GM12878 (cell line): ENCODE results near the gene VWA7. TPM values are rescaled to one million over a fixed set of nuclear protein-coding genes. Genes with fewer than 3 reads are reported as not detected.

Source experiments
- ATAC-seq: fragments of 200-7000 bp; cut with Tn5 transposase; 3 replicates; pipeline ENCODE4 v1.9.1; 2020; ENCODE audit warnings: mild to moderate bottlenecking, moderate library complexity
- BruUV-seq: library from RNA; stranded (reverse); fragments of 400-500 nt; replicated peaks from 2 replicates; lab custom pipeline; 2021; lab: Mats Ljungman, UMichigan
- CTCF ChIA-PET: fragments of 300-600 bp; sonication (Branson Sonifier 250); formaldehyde crosslinking; extraction: SDS; loops from one replicate; lab custom pipeline; 2021; ENCODE audit warnings: inconsistent platforms; lab: Yijun Ruan, JAX
- POLR2A ChIA-PET: fragments of 350-600 bp; formaldehyde crosslinking; extraction: SDS; loops from one replicate; lab custom pipeline; 2021; ENCODE audit warnings: inconsistent platforms; lab: Charles Lee
- RAD21 ChIA-PET: fragments of 300-600 bp; sonication (Branson Sonifier 250); formaldehyde crosslinking; loops from one replicate; lab custom pipeline; 2023; ENCODE audit warnings: antibody characterized with exemption; ENCODE audit not compliant: unreplicated experiment; lab: Charles Lee
- SMC1A ChIA-PET: fragments of 300-600 bp; sonication (Branson Sonifier 250); formaldehyde crosslinking; loops from one replicate; lab custom pipeline; 2023; ENCODE audit not compliant: unreplicated experiment, uncharacterized antibody; lab: Charles Lee
- DNase-seq: peaks from one replicate; pipeline ENCODE4 v3.0.0-alpha.2; 2011; ENCODE audit warnings: low read depth, low spot score
- FAIRE-seq: peaks from 3 replicates; lab custom pipeline; 2011; peaks lifted over from hg19 to GRCh38; lab: Jason Lieb, UNC
- H2AFZ ChIP-seq: 2 replicates; pipeline ENCODE4 v1.6.0; 2011; ENCODE audit warnings: low read depth, low read length, control low read depth; ENCODE audit not compliant: control insufficient read depth
- H3K27ac ChIP-seq: 2 replicates; pipeline ENCODE4 v1.5.1; 2011; ENCODE audit warnings: control low read depth; ENCODE audit not compliant: control insufficient read depth, insufficient read depth
- H3K27me3 ChIP-seq, 2 experiments: replicated peaks in 1 of 2; 2 replicates each; pipeline versions ENCODE4 v1.6.0 to v1.6.1; 2011; ENCODE audit warnings: low read length in 1 of 2; ENCODE audit not compliant: control insufficient read depth in 2 of 2, insufficient read depth in 2 of 2
- H3K36me3 ChIP-seq, 2 experiments: 2 replicates each; pipeline ENCODE4 v1.5.1; 2011; ENCODE audit warnings: low read length in 1 of 2; ENCODE audit not compliant: control insufficient read depth in 2 of 2, insufficient read depth in 2 of 2
- H3K4me1 ChIP-seq: 2 replicates; pipeline ENCODE4 v1.6.1; 2011; ENCODE audit warnings: mild to moderate bottlenecking, low read length, moderate library complexity, mixed read lengths; ENCODE audit not compliant: control insufficient read depth, insufficient read depth
- H3K4me2 ChIP-seq: 2 replicates; pipeline ENCODE4 v1.6.0; 2011; ENCODE audit warnings: control low read depth; ENCODE audit not compliant: control insufficient read depth, insufficient read depth
- H3K4me3 ChIP-seq: fragments of 200-600 bp; sonication (generic); 2 replicates; pipeline ENCODE4 v1.5.1; 2016
- H3K79me2 ChIP-seq: 2 replicates; pipeline ENCODE4 v1.6.0; 2011; ENCODE audit warnings: low read length; ENCODE audit not compliant: control insufficient read depth, insufficient read depth
- H3K9ac ChIP-seq: 2 replicates; pipeline ENCODE4 v1.8.0; 2011; ENCODE audit warnings: low read length, control low read depth, mixed read lengths; ENCODE audit not compliant: control insufficient read depth, insufficient read depth
- H3K9me3 ChIP-seq: replicated peaks from 3 replicates; pipeline ENCODE4 v1.5.1; 2011; ENCODE audit warnings: mild to moderate bottlenecking, low read length; ENCODE audit not compliant: control insufficient read depth, insufficient read depth
- H4K20me1 ChIP-seq: 2 replicates; pipeline ENCODE4 v1.6.0; 2011; ENCODE audit not compliant: control insufficient read depth, insufficient read depth
- BHLHE40 ChIP-seq, 2 experiments: fragments of 450-650 bp in 1 of 2; IDR thresholded peaks; 2 replicates each; pipeline ENCODE4 v1.6.1; 2011 to 2017; ENCODE audit warnings: low read depth in 2 of 2, borderline replicate concordance in 1 of 2, improper control_type of control experiment in 1 of 2, low read length in 1 of 2, mild to moderate bottlenecking in 1 of 2
- CREM ChIP-seq: IDR thresholded peaks from 2 replicates; pipeline ENCODE4 v1.6.1; 2014; ENCODE audit warnings: antibody characterized with exemption, low read depth
- DPF2 ChIP-seq: fragments of 450-650 bp; IDR thresholded peaks from 2 replicates; pipeline ENCODE4 v1.6.1; 2017; ENCODE audit warnings: mild to moderate bottlenecking
- FOXM1 ChIP-seq: IDR thresholded peaks from 2 replicates; pipeline ENCODE4 v1.6.1; 2012; ENCODE audit warnings: low read depth, mild to moderate bottlenecking, inconsistent platforms, low read length, moderate library complexity
- MEF2B ChIP-seq: fragments of 450-650 bp; IDR thresholded peaks from 2 replicates; pipeline ENCODE4 v1.6.1; 2018; ENCODE audit warnings: mild to moderate bottlenecking, moderate library complexity; ENCODE audit not compliant: partially characterized antibody, poor library complexity, severe bottlenecking
- POLR2AphosphoS5 ChIP-seq: IDR thresholded peaks from 2 replicates; pipeline ENCODE4 v1.6.1; 2011; ENCODE audit warnings: mild to moderate bottlenecking, low read length, inconsistent platforms
- SMAD5 ChIP-seq: IDR thresholded peaks from 2 replicates; pipeline ENCODE4 v1.6.1; 2016; ENCODE audit warnings: antibody characterized with exemption, low read depth
- SMARCA5 ChIP-seq: fragments of 450-650 bp; IDR thresholded peaks from 2 replicates; pipeline ENCODE4 v1.6.1; 2017; ENCODE audit warnings: mild to moderate bottlenecking
- TCF3 ChIP-seq: IDR thresholded peaks from 2 replicates; pipeline ENCODE4 v1.6.1; 2012; ENCODE audit warnings: low read depth, mild to moderate bottlenecking, low read length, borderline replicate concordance; ENCODE audit not compliant: insufficient read depth
- WGBS: methylation state at CpG from one replicate; pipeline ENCODE4 v1.1.6; 2016; ENCODE audit warnings: low lambda C conversion rate; ENCODE audit not compliant: insufficient replicate concordance, insufficient coverage; ENCODE audit errors: missing lambda C conversion rate; 5-methylcytosine and 5-hydroxymethylcytosine counted together
- in situ Hi-C: fragments of 300-500 bp; cut with MboI; formaldehyde crosslinking; loops from 9 replicates; pipeline ENCODE4 v1.14.3; 2018; ENCODE audit warnings: mixed read lengths
- intact Hi-C: fragments of 100-400 bp; cut with micrococcal nuclease; formaldehyde crosslinking; loops from one replicate; pipeline ENCODE4 v1.14.2; 2022; ENCODE audit not compliant: unreplicated experiment
- polyA plus RNA-seq, 11 experiments: library from polyadenylated mRNA; depleted of rRNA in 4 of 11; unstranded in 6 of 11; stranded (reverse) in 5 of 11; fragments of >200 nt; fragmentation: Nextera tagmentation in 4 of 11; fragmentation: Illumina TruSeq in 1 of 11; extraction: Ambion mirVana in 4 of 11; extraction: Trizol in 1 of 11; gene quantifications; 1 replicate in 1 of 11; 2 replicates in 10 of 11; pipeline versions ENCODE4 v1.2.1 to v1.2.3, GENCODE V29; 2011 to 2016; ENCODE audit warnings: inconsistent platforms in 2 of 11, missing spikeins in 2 of 11, low read depth in 1 of 11
- total RNA-seq, 4 experiments: library from RNA; depleted of rRNA in 3 of 4; stranded (reverse); fragments of >200 nt in 3 of 4; fragmentation: Illumina TruSeq in 1 of 4; extraction: Trizol in 1 of 4; gene quantifications; 2 replicates each; pipeline versions ENCODE4 v1.2.1 to v1.2.3, GENCODE V29; 2013 to 2021
- TF ChIP-seq, protein P1 (sequence below): fragments of 450-650 bp; IDR thresholded peaks from 2 replicates; pipeline ENCODE4 v1.6.1; 2018; ENCODE audit warnings: mild to moderate bottlenecking, low read depth, moderate library complexity; ENCODE audit not compliant: partially characterized antibody

Gene VWA7
- total and polyA plus RNA-seq, 10 of the 15 experiments (the other 5 are each of a cell fraction or from before 2014, with no cell fraction given), result 0.11 to 3.1 (median 1.2) TPM; not detected in 1

DNA sequence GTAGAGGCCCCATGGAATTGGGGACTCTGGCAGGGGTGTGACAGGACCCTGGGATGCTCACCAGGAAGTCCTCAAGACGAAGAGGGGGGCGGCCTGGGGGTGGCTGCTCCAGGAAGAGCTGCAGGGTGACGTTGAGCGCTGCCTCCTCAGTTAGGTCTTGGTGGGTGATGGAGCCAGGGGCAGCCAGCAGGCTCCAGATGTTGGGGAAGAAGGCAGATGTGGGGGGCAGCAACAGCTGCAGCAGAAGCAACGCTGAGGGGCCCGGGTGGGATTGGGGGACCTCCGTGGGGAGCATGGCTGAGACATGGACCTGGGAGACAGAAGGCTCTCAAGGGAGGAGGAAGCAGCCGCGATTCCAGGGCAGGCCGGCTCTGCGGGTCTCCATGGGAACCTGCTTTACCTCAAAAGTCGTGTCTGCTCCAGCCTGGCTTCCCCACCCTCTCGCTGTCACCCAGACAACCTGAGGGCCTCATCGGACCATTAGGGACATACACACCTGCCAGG lies 591 bp downstream of the VWA7 start:
- POLR2A ChIA-PET, result interaction anchor here (1.2 to 2.0 kb wide), 4 partner anchors 10 to 38 kb away, joined by 4 to 9 read pairs (median 6); no protein-coding TSS in a partner anchor
- no peaks in the 10 kb centered on the region for H3K9me3 ChIP-seq
- no peaks in the 10 kb centered on the region for H3K27me3 ChIP-seq
- H4K20me1 ChIP-seq, result no peaks in the 10 kb centered on the region
- DNase-seq, result no peak
- CTCF ChIA-PET, result interaction anchor here (1.9 to 9.2 kb wide), 2 partner anchors 12 to 42 kb away, joined by 6 to 208 read pairs; partner anchors contain the start of genes CLIC1, DDAH2 and MSH5
- H3K4me1 ChIP-seq, result peaks cover 18% of the 10 kb centered on the region
- in situ Hi-C loops, result no loop called here
- 0 out of 2 replicates have a peak, but pooled peaks have one; percentile 10 for TF ChIP-seq SMARCA5
- no peak for TF ChIP-seq FOXM1
- no peak for FAIRE-seq
- SMC1A ChIA-PET, result no interaction called here
- ATAC-seq, result peak; percentile 50
- intact Hi-C loops, result loop anchor here (10.0 kb wide), 1 partner anchor 48 kb away; the partner anchor contains the start of gene HSPA1B
- peak overlapping the region; percentile 62 for H3K4me2 ChIP-seq
- no peak overlapping the region for H3K4me3 ChIP-seq
- RAD21 ChIA-PET, result interaction anchor here (1.0 to 2.1 kb wide), 3 partner anchors 19 to 54 kb away, joined by 3 to 8 read pairs (median 7); partner anchors contain the start of gene VARS1
- WGBS, result 28% methylated on average over 10 of the region's 14 CpGs
- H3K27ac ChIP-seq, result peak overlapping the region; percentile 37; the same call in 1 of the 2 replicates
- H2AFZ ChIP-seq, result no peak overlapping the region; the same call in 1 of the 2 replicates
- H3K79me2 ChIP-seq, result no peaks in the 10 kb centered on the region
- no TSS peak for BruUV-seq
- H3K36me3 ChIP-seq, result peaks cover 0 to 29% of the 10 kb centered on the region in 2 experiments; a peak in 3 of 4 replicates
- H3K9ac ChIP-seq, result 0 out of 2 replicates have a peak overlapping the region, but pooled peaks have one; percentile 15

DNA sequence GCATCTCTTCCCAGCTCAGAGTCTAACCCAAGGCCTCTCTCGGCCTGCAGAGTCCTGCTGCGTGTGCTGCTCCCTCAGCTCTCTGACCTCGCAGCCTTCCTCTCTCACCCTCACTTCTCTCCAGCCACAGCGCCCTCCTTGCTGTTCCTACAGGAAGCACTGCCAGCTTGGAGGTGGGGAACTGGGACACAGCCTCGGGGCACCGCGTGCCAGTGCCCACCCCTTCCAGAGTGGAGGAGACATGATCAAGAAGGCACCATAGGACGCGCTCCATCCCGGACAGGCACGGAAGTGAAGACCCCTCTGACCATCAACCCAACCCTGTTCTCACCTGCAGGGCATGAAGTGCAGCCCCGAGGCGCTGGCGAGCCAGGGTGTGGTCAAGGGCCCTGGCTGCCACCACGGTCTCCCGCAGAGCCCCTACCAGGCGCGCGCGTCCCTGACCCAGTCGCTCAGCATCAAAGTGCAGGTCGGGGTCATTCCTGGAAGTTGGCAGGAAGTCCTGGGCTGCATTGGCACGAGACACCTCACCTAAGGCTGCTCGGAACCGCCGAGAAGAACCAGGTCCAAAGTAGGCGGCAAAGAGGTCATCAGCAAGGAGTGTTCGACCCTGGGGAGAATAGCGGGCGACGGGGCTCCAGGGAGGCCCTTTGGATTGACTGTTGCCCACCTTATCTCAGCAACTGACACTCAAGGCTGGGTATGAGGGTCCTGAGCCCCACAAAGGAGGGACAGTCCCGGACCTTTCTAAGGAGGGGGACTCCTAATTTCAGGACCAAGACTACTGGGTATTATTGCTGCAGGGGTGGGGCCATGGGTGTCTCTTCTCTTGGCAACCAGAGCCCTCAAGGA lies 1.3 kb downstream of the VWA7 start:
- DNase-seq, result no peak
- H3K79me2 ChIP-seq, result no peaks in the 10 kb centered on the region
- RAD21 ChIA-PET, result interaction anchor here (1.3 to 1.7 kb wide), 2 partner anchors 40 to 54 kb away, joined by 4 to 5 read pairs; partner anchors contain the start of gene CLIC1
- WGBS, result 88% methylated on average over 32 of the region's 32 CpGs
- no peaks in the 10 kb centered on the region for H3K9me3 ChIP-seq
- POLR2A ChIA-PET, result interaction anchor here (0.6 to 1.4 kb wide), 2 partner anchors 44 to 55 kb away, joined by 3 to 6 read pairs; no protein-coding TSS in a partner anchor
- H3K4me3 ChIP-seq, result no peak overlapping the region
- CTCF ChIA-PET, result interaction anchor here (1.5 to 9.2 kb wide), 2 partner anchors 41 to 55 kb away, joined by 9 to 208 read pairs; partner anchors contain the start of genes CLIC1, DDAH2 and MSH5
- H3K4me2 ChIP-seq, result no peak overlapping the region
- H4K20me1 ChIP-seq, result no peaks in the 10 kb centered on the region
- no peaks in the 10 kb centered on the region for H3K27me3 ChIP-seq
- no peak overlapping the region for H2AFZ ChIP-seq
- ATAC-seq, result no peak
- intact Hi-C loops, result loop anchor here (10.0 kb wide), 1 partner anchor 49 kb away; the partner anchor contains the start of gene HSPA1B
- BruUV-seq, result no TSS peak
- H3K36me3 ChIP-seq, result peaks cover 0 to 23% of the 10 kb centered on the region in 2 experiments; a peak in 2 of 4 replicates
- H3K4me1 ChIP-seq, result peaks cover 18% of the 10 kb centered on the region
- no peak overlapping the region for H3K9ac ChIP-seq
- SMC1A ChIA-PET, result interaction anchor here (0.8 to 1.7 kb wide), 3 partner anchors 31 to 47 kb away, joined by 3 to 5 read pairs (median 4); partner anchors contain the start of gene LSM2
- TF ChIP-seq FOXM1 (no peak), POLR2AphosphoS5 (no peak), SMAD5 (no peak), BHLHE40 (IDR thresholded peaks at IDR 0.05; ENCODE audit: borderline replicate concordance in 1 of 2, low read depth in 2 of 2, low read length in 1 of 2) (no peak), DPF2 (no peak), TCF3 (no peak), MEF2B (no peak), CREM (no peak)
- TF ChIP-seq, protein P1, sequence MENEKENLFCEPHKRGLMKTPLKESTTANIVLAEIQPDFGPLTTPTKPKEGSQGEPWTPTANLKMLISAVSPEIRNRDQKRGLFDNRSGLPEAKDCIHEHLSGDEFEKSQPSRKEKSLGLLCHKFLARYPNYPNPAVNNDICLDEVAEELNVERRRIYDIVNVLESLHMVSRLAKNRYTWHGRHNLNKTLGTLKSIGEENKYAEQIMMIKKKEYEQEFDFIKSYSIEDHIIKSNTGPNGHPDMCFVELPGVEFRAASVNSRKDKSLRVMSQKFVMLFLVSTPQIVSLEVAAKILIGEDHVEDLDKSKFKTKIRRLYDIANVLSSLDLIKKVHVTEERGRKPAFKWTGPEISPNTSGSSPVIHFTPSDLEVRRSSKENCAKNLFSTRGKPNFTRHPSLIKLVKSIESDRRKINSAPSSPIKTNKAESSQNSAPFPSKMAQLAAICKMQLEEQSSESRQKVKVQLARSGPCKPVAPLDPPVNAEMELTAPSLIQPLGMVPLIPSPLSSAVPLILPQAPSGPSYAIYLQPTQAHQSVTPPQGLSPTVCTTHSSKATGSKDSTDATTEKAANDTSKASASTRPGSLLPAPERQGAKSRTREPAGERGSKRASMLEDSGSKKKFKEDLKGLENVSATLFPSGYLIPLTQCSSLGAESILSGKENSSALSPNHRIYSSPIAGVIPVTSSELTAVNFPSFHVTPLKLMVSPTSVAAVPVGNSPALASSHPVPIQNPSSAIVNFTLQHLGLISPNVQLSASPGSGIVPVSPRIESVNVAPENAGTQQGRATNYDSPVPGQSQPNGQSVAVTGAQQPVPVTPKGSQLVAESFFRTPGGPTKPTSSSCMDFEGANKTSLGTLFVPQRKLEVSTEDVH, result no peak
- TF ChIP-seq, all 136 proteins: peak for 0
- in situ Hi-C loops, result no loop called here
- no peak overlapping the region for H3K27ac ChIP-seq
- FAIRE-seq, result no peak
